ENCODE data around the gene MAP7.
"Not testable (repeated sequence)": the region's sequence is repeated elsewhere in the genome, so short reads cannot be mapped to it uniquely, and the experiment has no call there.

Gene MAP7

DNA sequence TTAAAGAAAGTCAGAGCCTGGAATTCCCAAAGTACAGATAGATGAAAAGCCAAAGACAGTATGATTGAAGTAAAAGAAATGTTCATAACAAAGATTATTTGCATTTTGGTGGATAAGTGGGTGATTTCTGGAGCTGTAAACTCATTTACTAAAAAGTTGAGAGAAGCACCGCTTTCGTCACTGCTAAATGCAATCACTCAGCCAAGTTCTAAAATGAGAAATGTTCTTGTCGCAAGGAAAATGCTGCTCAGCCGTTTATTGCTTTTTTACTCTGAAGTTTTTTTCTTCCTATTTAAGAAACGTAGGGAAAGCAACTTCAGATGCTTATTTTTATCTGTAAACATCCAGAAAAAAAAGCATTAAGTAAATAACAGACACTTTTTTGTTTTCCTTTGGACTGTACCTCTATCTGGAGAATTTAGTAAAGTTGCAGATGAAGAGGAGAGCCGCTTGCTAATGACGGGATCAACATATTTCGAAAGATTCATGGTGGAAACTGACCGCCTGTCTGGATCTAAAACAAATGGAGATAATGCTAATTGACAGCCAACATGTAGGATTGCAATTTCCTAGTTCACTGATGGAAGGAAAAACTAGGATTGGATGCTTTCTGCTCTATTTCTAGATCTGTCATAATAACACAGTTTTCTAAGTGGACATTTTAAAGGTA is 166.8 kb downstream of the MAP7 start:
- no peak for DNase-seq (ENCODE audit: low spot score)

- no peak for DNase-seq (ENCODE audit: low spot score)
These were observed 167.5 kb downstream of the MAP7 start for GRCh38 chr6:136382676-136383252.

DNA sequence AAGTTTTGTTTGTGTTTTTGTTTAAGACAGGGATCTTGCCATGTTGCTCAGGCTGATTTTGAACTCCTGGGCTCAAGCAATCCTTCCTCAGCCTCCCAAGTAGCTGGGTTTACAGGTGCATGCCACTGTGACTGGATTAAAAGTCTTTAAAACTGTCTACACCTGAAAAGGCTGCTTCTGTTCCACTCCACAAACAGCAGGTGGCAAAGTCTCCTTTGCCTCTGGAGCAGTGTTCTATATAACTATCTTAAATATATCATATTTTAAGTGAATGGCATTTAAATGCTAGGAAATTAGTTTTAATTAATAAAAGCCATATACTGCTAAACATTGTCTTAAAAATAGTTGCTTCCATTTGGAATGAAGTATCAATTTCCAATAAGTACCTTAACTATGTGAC is 171.3 kb downstream of the MAP7 start:
- no peak for DNase-seq (ENCODE audit: low spot score)

GRCh38 chr6:136375836-136376235 is 174.4 kb downstream of the MAP7 start:
- not testable (repeated sequence) for DNase-seq (ENCODE audit: low spot score)

GRCh38 chr6:136371959-136372358 is 178.3 kb downstream of the MAP7 start:
- no peak for DNase-seq (ENCODE audit: low spot score)

- DNase-seq (ENCODE audit: low spot score), result no peak
These were observed 179.1 kb downstream of the MAP7 start for GRCh38 chr6:136370988-136371728.

DNA sequence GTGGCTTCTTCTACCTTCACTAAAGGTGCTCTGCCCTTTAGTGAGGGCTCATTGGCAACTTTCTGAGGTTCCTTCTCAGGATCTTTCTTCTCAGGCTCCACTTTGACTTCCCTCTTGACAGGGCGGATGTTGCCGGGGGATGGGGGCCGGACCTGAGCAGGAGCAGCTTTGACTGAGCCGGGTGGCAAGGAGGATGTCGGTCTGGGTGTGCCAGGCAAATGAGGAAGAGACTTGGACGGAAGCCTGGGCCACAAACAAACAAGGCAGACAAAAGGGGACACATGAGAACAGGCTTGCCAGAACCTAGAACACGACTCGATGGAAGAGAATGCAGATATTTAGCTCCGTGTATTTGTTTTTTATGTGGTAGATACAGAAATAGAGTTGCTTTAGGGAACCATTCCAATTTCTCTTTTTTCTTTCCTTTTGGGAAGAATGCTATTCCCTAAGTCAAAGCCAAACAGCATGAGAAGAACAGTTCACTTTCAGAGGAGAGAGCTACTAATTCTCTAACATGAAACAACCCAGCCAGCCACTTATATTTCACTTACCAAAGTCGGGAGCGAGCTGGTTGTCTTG is 184.4 kb downstream of the MAP7 start:
- DNase-seq (ENCODE audit: low spot score), result peak; percentile 87

- DNase-seq (ENCODE audit: low spot score), result peak; percentile 32
These were observed 187.5 kb downstream of the MAP7 start for GRCh38 chr6:136362421-136363356.

GRCh38 chr6:136361787-136362186 is 188.4 kb downstream of the MAP7 start:
- no peak for DNase-seq (ENCODE audit: low spot score)

DNA sequence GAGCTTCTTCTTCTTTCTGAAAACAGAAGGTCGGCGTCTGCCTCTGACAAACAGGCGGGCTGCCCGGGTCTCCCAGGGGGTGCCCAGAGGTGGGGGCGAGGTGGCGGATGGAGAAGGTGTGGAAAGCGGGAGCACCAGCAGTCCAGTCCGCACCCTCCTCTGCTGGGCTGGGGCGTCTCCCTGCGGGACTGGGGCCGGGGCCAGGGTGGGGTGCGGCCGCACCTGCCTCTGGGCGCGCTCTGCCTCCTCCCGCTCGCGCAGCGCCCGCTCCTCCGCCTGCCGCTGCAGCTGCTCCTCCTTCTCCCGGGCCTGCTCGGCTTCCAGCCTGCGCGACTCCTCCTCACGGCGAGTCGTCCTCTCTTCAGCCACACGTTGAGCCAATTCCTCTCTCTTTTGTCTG is 189.4 kb downstream of the MAP7 start:
- no peak for DNase-seq (ENCODE audit: low spot score)

DNA sequence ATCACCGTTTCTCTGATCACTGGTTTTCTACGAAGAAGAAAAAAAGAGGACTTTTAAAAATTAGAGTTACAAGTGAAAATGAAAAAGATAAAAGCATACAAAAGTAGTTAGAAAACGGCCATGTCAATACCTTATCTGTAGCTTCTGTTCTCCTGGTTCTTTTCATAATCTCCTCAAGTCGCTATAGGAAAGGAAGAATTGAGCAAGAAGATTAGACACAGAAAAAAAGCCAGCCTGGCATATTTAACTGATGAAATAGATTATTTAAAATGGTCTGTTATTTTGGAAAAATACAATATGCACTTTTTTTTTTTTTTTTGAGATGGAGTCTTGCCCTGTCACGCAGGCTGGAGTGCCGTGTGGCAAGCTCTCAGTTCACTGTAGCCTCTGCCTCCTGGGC is 190.4 kb downstream of the MAP7 start:
- no peak for DNase-seq (ENCODE audit: low spot score)

DNA sequence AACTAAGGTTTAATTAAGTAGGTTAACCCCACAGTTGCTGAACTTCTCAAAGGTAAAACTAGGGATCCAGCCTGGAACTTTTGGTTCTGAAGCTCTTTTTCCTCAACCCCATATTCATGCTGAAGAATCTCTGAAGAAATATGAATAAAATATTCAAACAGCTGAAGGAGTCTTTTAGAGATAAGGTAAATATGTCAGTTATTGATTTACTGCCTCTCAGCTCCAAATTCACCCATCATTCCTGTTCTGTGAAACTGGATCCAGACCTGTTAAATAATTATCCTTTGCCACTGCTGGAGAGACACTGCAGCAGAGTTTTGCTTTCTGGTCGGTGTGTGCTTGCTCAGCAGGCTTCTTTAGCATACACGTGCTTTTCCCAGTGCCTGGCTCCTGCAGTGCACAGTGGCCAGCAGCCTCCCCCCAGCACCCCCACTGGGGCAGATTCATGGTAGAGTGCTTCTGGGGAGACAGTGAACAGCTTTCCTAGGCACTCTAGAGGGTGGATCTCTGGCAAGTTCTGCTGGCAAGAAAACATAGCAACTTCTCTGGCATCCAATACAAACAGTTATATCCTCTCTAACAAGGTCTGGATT is 198.6 kb downstream of the MAP7 start:
- DNase-seq (ENCODE audit: low spot score), result peak; percentile 27

DNA sequence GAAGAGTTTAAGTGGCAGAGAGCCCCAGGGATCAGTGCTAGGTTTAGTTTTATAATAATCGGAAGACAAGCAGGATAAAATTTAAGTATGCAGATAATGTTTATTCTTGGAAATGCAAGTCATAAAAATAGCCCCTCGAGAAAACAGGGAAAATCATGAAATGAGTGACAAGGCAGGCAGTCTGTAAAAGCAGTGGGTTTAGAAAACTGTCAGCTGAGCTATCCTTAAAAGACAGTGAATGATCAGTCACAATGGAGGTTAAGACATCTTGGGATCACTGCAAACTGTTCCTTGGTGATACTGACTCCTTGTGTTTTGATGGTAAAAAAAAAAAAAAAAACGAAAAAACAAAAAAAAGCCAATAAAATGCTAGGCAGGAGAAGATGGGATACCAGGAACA is 199.3 kb downstream of the MAP7 start:
- no peak for DNase-seq (ENCODE audit: low spot score)

DNA sequence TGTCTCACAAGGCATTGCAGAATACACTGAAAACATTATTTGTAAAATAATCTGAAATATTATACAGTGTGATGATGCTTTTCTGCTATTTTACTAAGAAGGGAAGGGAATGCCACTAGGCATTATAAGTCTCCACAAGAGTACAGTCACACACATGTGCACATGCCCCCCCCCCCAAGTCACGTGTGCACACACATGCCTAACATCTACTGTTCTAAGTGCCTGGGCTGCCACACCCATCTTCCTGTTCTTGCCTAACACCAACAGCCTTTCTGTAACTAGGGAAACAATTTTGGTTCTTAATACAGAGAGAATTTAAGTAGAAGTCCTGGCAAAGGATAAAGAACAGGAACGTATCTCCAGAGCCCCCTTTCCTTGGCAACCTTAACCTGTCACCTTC is 202.4 kb downstream of the MAP7 start:
- DNase-seq (ENCODE audit: low spot score), result no peak

GRCh38 chr6:136345145-136345544 is 205.1 kb downstream of the MAP7 start:
- no peak for DNase-seq (ENCODE audit: low spot score)

DNA sequence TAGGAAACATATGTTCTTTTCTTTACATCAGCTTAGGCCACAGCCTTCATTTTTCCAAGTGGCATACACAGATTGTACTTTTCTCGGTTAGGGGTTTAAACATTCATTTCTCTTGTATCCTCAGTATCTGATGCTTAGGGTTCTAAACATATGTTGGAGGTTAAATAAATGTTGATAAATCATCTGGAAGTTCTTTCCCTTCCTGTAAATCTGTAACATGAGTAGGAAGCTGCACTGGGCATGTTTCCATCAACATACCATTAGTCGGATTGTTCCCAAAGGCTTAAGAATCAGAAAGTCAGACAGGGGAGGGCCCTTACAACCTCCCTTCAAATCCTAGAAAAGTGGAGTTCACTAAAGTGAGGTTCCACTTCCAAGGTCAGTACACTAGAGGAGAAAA is 205.8 kb downstream of the MAP7 start:
- no peak for DNase-seq (ENCODE audit: low spot score)

DNA sequence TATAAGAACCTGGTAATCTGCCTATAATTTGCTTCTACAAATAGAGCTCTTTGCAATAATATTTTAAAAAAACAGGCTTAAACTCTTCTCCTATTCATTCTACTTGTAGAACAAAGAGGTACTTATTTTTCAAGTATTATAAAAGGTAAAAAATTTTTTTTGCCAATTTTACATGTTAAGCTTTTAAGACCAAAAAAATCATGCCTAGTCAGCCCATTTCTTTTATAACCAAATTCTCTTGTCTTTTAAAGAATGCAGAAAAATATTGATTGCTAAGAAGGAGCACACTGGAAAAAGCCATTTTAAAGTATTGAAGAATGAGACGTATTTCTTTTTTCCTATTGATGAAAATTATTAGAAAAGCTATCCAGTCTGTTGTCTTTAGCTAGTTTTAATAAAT is 206.5 kb downstream of the MAP7 start:
- DNase-seq (ENCODE audit: low spot score), result no peak

DNA sequence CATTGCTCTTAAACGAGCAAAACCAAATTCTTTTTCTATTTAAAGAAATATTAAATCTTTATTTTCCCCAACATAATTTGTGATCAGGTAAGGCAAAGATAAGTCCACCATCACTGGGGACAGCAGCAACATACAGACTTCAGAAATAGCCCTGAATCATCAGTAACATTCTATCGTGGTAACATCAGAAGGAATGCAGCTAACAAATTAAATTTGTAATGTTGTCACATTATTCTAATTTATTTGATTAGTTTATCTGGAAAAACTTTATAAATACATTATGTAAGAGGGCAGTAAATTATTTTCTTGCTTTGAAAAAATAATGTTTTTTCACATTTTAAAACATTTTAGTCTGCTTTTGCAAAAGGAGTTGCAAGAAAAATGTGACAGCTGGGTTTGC is 206.9 kb downstream of the MAP7 start:
- DNase-seq (ENCODE audit: low spot score), result no peak

DNA sequence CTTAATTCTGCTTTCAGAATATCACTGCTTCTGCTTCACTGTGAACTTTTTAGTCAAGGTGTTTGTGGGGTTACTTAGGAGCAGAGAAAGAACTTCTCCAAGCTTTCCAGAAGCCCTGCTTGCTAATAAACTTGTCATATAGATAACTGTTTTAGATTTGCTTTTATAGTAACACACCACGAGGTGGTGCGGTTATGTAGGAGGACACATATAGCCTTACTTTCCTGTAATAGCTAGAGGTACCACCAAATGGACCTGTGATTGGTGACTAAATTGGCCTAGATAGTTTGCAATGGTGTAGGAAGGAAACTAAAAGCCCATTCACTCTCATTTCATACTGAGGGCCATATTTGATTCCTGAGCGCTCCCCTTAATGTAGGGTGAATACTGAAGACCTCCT is 208.3 kb downstream of the MAP7 start:
- DNase-seq (ENCODE audit: low spot score), result no peak

- no peak for DNase-seq (ENCODE audit: low spot score)
These were observed 208.9 kb downstream of the MAP7 start for GRCh38 chr6:136341367-136341766.

DNA sequence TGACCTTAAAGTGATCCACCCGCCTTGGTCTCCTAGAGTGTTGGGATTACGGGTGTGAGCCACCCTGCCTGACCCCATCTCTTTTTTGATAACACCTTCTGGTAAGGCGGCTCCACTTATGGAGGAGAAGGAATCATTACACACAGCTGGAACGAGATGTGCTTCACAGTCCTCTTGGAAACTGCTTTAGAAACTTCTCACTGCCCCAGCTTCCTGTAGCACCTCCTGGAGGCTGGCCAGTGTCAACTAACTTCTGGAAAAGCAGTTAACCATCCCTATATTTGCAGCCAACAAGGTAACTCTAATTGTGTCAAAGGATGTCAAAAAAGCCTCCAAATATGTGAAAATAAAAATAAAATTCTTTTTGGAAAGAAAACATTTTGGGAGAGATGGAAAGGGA is 211.7 kb downstream of the MAP7 start:
- no peak for DNase-seq (ENCODE audit: low spot score)

DNA sequence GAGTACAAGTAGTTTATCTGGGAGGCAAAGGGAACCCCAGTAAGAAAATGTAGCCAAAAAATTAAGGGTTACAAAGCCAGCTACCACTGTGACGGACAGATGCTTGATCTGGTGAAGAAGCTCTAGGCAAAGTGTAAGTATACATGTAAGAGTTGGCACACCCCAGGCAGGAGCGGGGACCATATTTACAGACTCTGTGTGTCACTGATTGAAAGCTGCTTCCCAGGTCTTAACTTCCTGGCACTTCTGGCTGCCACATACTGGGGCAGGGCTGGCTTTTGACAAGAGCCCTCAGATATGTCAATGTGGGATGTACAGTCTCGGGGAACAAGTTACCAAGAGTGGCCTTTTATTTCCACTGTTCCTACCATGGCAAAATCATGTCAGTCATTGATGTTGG is 212.6 kb downstream of the MAP7 start:
- DNase-seq (ENCODE audit: low spot score), result no peak

All from Ammon's horn (tissue), 1 donor.